DND-41 (cell line): ENCODE data around the gene RNU5B-1.
A peak's percentile ranks its signal among the peaks of the same experiment; 100 is the strongest.

Experiments
- ATAC-seq: fragments of 200-7000 bp; cut with Tn5 transposase; 3 replicates; pipeline ENCODE4 v1.9.1; 2021; ENCODE audit warnings: low read depth; ENCODE audit not compliant: insufficient read depth
- DNase-seq: peaks from one replicate; pipeline ENCODE4 v3.0.0-alpha.2; 2020
- H2AFZ ChIP-seq: 2 replicates; pipeline ENCODE4 v1.6.0; 2012; ENCODE audit warnings: low read depth, low read length
- H3K27ac ChIP-seq: 2 replicates; pipeline ENCODE4 v1.5.1; 2012; ENCODE audit warnings: low read length, inconsistent platforms
- H3K27me3 ChIP-seq: fragments of 200-600 bp; sonication (generic); 2 replicates; pipeline ENCODE4 v1.6.0; 2012; ENCODE audit warnings: low read length, mild to moderate bottlenecking, inconsistent platforms; ENCODE audit not compliant: insufficient read depth, poor library complexity
- H3K36me3 ChIP-seq: 2 replicates; pipeline ENCODE4 v1.5.1; 2012; ENCODE audit warnings: low read length, inconsistent platforms; ENCODE audit not compliant: insufficient read depth
- H3K4me1 ChIP-seq: 2 replicates; pipeline ENCODE4 v1.5.1; 2012; ENCODE audit warnings: mild to moderate bottlenecking, low read length; ENCODE audit not compliant: insufficient read depth
- H3K4me2 ChIP-seq: 2 replicates; pipeline ENCODE4 v1.6.0; 2012; ENCODE audit warnings: mild to moderate bottlenecking, moderate library complexity, low read length, inconsistent platforms; ENCODE audit not compliant: insufficient read depth
- H3K4me3 ChIP-seq, 2 experiments: fragments of 200-600 bp in 1 of 2; shearing (Covaris generic) in 1 of 2; 2 replicates each; pipeline ENCODE4 v1.5.1; 2012 to 2016; ENCODE audit warnings: inconsistent platforms in 2 of 2, low read length in 2 of 2, mild to moderate bottlenecking in 2 of 2, low read depth in 1 of 2, moderate library complexity in 1 of 2
- H3K79me2 ChIP-seq: 2 replicates; pipeline ENCODE4 v1.6.0; 2012; ENCODE audit warnings: low read length, inconsistent platforms; ENCODE audit not compliant: insufficient read depth
- H3K9ac ChIP-seq: 2 replicates; pipeline ENCODE4 v1.6.0; 2012; ENCODE audit warnings: low read depth, mild to moderate bottlenecking, inconsistent platforms, low read length, moderate library complexity
- H3K9me3 ChIP-seq: 2 replicates; pipeline ENCODE4 v1.5.1; 2012; ENCODE audit warnings: low read length, moderate library complexity, mild to moderate bottlenecking, inconsistent platforms; ENCODE audit not compliant: insufficient read depth, severe bottlenecking
- H4K20me1 ChIP-seq: 2 replicates; pipeline ENCODE4 v1.6.0; 2012; ENCODE audit warnings: low read length; ENCODE audit not compliant: insufficient read depth
- CTCF ChIP-seq: IDR thresholded peaks from 2 replicates; pipeline ENCODE4 v1.5.1; 2012; ENCODE audit warnings: borderline replicate concordance, low read length, moderate library complexity, mild to moderate bottlenecking; ENCODE audit not compliant: poor library complexity, severe bottlenecking; ENCODE audit errors: extremely low read depth
- EZH2 ChIP-seq: IDR thresholded peaks from 3 replicates; pipeline ENCODE4 v1.6.1; 2012; ENCODE audit warnings: borderline replicate concordance, low read depth, mild to moderate bottlenecking, moderate library complexity, low read length, inconsistent platforms; ENCODE audit not compliant: severe bottlenecking

Gene RNU5B-1

GRCh38 chr15:65292938-65293518 lies 11.4 kb upstream of the RNU5B-1 start:
- H3K79me2 ChIP-seq, result peaks cover 3% of the 10 kb centered on the region
- TF ChIP-seq EZH2 (no peak), CTCF (no peak)
- H3K9ac ChIP-seq, result no peak overlapping the region
- no peak for DNase-seq
- peaks cover 22% of the 10 kb centered on the region for H3K4me1 ChIP-seq
- no peaks in the 10 kb centered on the region for H3K9me3 ChIP-seq
- no peak overlapping the region for H2AFZ ChIP-seq
- H3K4me3 ChIP-seq, result no peak overlapping the region
- H3K4me2 ChIP-seq, result no peak overlapping the region
- H4K20me1 ChIP-seq, result no peaks in the 10 kb centered on the region
- H3K27ac ChIP-seq, result no peak overlapping the region
- ATAC-seq, result no peak
- no peaks in the 10 kb centered on the region for H3K27me3 ChIP-seq
- H3K36me3 ChIP-seq, result no peaks in the 10 kb centered on the region

GRCh38 chr15:65298731-65299130 lies 5.7 kb upstream of the RNU5B-1 start:
- peaks cover 18% of the 10 kb centered on the region for H3K79me2 ChIP-seq
- H3K27me3 ChIP-seq, result no peaks in the 10 kb centered on the region
- TF ChIP-seq CTCF (no peak), EZH2 (no peak)
- peak overlapping the region; percentile 64 for H3K4me2 ChIP-seq
- no peak overlapping the region for H2AFZ ChIP-seq
- H3K9ac ChIP-seq, result peak overlapping the region; percentile 57
- ATAC-seq (no peak), DNase-seq (no peak)
- peak overlapping the region; percentile 68; the same call in 1 of the 2 replicates for H3K27ac ChIP-seq
- H3K9me3 ChIP-seq, result no peaks in the 10 kb centered on the region
- peaks cover 46% of the 10 kb centered on the region for H3K4me1 ChIP-seq
- H3K36me3 ChIP-seq, result no peaks in the 10 kb centered on the region
- peak overlapping the region; percentile 7 to 58; a peak in 3 of 4 replicates for H3K4me3 ChIP-seq
- no peaks in the 10 kb centered on the region for H4K20me1 ChIP-seq

GRCh38 chr15:65300924-65301441 lies 3.5 kb upstream of the RNU5B-1 start:
- H3K27me3 ChIP-seq, result no peaks in the 10 kb centered on the region
- no peak overlapping the region for H3K4me2 ChIP-seq
- no peak for ATAC-seq
- H3K4me1 ChIP-seq, result peaks cover 56% of the 10 kb centered on the region
- no peaks in the 10 kb centered on the region for H4K20me1 ChIP-seq
- H3K79me2 ChIP-seq, result peaks cover 18% of the 10 kb centered on the region
- no peak for DNase-seq
- no peaks in the 10 kb centered on the region for H3K9me3 ChIP-seq
- no peak overlapping the region for H2AFZ ChIP-seq
- 0 out of 2 replicates have a peak overlapping the region, but pooled peaks have one; percentile 9 for H3K9ac ChIP-seq
- no peaks in the 10 kb centered on the region for H3K36me3 ChIP-seq
- no peak overlapping the region for H3K4me3 ChIP-seq
- TF ChIP-seq EZH2 (no peak), CTCF (no peak)
- H3K27ac ChIP-seq, result peak overlapping the region; percentile 66; the same call in 1 of the 2 replicates
